Measurements from ENCODE around the gene KCNH3. TPM values are rescaled to one million over a fixed set of nuclear protein-coding genes. Genes with fewer than 3 reads are reported as not detected.

KCNH3 gene
- total RNA-seq, 4 donors from 2014 or later: 0.57 to 0.83 TPM; not detected in 2

- H3K36me3 ChIP-seq: no peaks in the 10 kb centered on the region
- H3K27me3 ChIP-seq: no peaks in the 10 kb centered on the region
- H3K4me1 ChIP-seq: peaks cover 0 to 5% (median 0%) of the 10 kb centered on the region in 4 donors
- TF ChIP-seq CTCF (IDR thresholded peaks at IDR 0.05) (no peak), POLR2A (IDR thresholded peaks at IDR 0.05) (no peak)
- no peaks in the 10 kb centered on the region for H3K9me3 ChIP-seq
- no peak overlapping the region for H3K27ac ChIP-seq
- DNase-seq: no peak
- no peak overlapping the region for H3K4me3 ChIP-seq
Measured at GRCh38 chr12:49578471-49579112, 39.8 kb downstream of the KCNH3 start.

GRCh38 chr12:49580572-49581535, 42.0 kb downstream of the KCNH3 start:
- Histone ChIP-seq H3K27me3 (no peaks in the 10 kb centered on the region), H3K27ac (no peak overlapping the region), H3K36me3 (no peaks in the 10 kb centered on the region), H3K9me3 (no peaks in the 10 kb centered on the region), H3K4me1 (peaks cover 0 to 5% (median 0%) of the 10 kb centered on the region in 4 donors), H3K4me3 (no peak overlapping the region)
- TF ChIP-seq POLR2A (IDR thresholded peaks at IDR 0.05) (no peak), CTCF (IDR thresholded peaks at IDR 0.05) (peak; percentile 27 to 73 (median 68))
- DNase-seq: peak; percentile 56 to 88 (median 57)

- DNase-seq: no peak
- peaks cover 0 to 5% (median 0%) of the 10 kb centered on the region in 4 donors for H3K4me1 ChIP-seq
- no peaks in the 10 kb centered on the region for H3K9me3 ChIP-seq
- no peaks in the 10 kb centered on the region for H3K27me3 ChIP-seq
- H3K4me3 ChIP-seq: no peak overlapping the region
- H3K27ac ChIP-seq: no peak overlapping the region
- TF ChIP-seq CTCF (IDR thresholded peaks at IDR 0.05) (no peak), POLR2A (IDR thresholded peaks at IDR 0.05) (no peak)
- no peaks in the 10 kb centered on the region for H3K36me3 ChIP-seq
Measured at GRCh38 chr12:49582201-49582600, 43.4 kb downstream of the KCNH3 start.

- H3K27ac ChIP-seq: no peak overlapping the region
- TF ChIP-seq CTCF (IDR thresholded peaks at IDR 0.05) (no peak), POLR2A (IDR thresholded peaks at IDR 0.05) (no peak)
- no peaks in the 10 kb centered on the region for H3K9me3 ChIP-seq
- H3K27me3 ChIP-seq: no peaks in the 10 kb centered on the region
- no peaks in the 10 kb centered on the region for H3K36me3 ChIP-seq
- peaks cover 0 to 5% (median 0%) of the 10 kb centered on the region in 4 donors for H3K4me1 ChIP-seq
- H3K4me3 ChIP-seq: no peak overlapping the region
- no peak for DNase-seq
Measured at GRCh38 chr12:49582850-49583249, 44.0 kb downstream of the KCNH3 start.

- Histone ChIP-seq H3K4me3 (no peak overlapping the region), H3K27me3 (no peaks in the 10 kb centered on the region), H3K4me1 (peaks cover 0 to 5% (median 0%) of the 10 kb centered on the region in 4 donors), H3K27ac (no peak overlapping the region), H3K36me3 (no peaks in the 10 kb centered on the region), H3K9me3 (no peaks in the 10 kb centered on the region)
- TF ChIP-seq POLR2A (IDR thresholded peaks at IDR 0.05) (no peak), CTCF (IDR thresholded peaks at IDR 0.05) (no peak)
- no peak for DNase-seq
Measured at GRCh38 chr12:49583366-49584094, 44.7 kb downstream of the KCNH3 start.

Data from Peyer's patch (tissue), 4 donors.